ENCODE results near the gene FTSJ1.

DNA sequence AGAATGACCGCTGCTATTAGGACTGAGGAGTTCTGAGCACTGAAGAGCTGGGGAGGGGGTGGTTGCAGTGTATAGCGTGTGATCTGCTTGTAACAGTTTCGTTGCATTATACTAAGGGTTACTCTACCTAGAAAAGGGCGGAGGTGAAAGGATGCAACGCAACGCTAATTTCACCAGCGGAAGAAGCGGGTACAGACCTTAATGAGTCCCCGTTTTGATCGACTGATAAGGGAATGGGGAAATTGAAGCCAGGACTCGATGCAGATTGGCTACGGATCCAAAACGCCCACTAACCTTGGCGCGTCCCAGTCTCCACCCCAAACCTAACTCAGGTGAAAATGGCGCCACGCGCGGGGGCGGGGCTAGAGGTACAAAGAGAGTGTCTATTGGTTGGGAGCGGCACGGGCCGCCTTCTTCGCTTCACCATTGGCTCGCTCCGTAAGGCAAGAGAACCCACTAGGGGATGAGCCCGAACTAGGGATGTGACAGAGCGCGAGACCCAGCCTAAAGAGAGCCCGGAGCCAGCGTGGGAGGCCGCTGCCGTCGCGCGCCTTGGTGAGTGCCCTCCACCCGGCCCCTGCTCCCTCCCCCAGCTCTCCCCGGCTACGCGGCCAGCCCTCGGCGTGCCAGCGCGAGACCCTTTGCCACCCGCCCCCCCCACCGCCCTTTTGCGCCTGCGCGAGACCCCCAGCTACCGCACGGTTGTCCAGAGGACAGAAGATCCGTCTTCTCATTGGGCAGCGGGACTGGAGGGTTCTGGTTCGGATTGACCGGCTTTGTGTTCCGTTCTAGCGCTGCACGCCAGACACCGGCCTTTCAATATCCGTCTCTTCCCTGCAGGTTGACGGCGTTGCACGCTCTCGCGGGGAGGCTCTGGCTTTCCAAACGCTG lies 45.6 kb downstream of the FTSJ1 start, which contains the start of gene EBP:
- TF ChIP-seq, protein P1, sequence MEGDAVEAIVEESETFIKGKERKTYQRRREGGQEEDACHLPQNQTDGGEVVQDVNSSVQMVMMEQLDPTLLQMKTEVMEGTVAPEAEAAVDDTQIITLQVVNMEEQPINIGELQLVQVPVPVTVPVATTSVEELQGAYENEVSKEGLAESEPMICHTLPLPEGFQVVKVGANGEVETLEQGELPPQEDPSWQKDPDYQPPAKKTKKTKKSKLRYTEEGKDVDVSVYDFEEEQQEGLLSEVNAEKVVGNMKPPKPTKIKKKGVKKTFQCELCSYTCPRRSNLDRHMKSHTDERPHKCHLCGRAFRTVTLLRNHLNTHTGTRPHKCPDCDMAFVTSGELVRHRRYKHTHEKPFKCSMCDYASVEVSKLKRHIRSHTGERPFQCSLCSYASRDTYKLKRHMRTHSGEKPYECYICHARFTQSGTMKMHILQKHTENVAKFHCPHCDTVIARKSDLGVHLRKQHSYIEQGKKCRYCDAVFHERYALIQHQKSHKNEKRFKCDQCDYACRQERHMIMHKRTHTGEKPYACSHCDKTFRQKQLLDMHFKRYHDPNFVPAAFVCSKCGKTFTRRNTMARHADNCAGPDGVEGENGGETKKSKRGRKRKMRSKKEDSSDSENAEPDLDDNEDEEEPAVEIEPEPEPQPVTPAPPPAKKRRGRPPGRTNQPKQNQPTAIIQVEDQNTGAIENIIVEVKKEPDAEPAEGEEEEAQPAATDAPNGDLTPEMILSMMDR (IDR thresholded peaks at IDR 0.05): no peak
- TF ChIP-seq POLR2A (IDR thresholded peaks at IDR 0.05) (peak in 1 of 2 donors; percentile 52), EP300 (IDR thresholded peaks at IDR 0.05) (peak in 1 of 2 donors; percentile 60)
